ENCODE data around the gene TBC1D14.

Gene TBC1D14

DNA sequence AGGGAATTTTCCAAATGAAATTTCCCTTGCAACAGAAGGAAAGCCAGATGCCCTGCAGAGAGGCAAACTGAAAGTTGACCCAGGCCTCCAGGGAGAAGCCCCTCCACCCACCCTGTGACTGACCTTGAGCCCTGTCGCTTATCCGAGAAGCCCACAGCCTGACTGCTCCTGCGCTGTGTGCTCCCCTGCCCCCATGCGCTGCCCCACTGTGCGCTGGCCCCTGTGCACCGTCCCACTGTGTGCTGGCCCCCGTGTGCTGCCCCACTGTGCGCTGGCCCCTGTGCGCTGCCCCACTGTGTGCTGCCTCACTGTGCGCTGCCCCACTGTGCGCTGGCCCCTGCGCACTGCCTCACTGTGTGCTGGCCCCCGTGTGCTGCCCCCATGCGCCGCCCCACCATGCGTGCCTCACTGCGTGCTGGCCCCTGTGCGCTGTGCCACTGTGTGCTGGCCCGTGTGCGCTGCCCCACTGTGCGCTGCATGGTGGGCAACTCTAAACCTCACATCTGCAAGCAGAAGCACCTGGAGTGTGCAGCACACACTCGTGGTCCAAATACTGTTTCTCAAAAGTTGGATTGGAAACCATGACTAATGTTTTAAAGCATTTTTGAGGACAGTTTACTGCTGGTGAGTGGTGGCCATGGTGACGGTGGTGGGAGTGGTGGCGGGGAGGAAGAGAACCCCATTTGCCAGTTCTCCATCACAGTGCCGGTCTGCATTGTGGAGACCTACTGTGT lies 166.5 kb downstream of the TBC1D14 start:
- no peaks in the 10 kb centered on the region for H3K27me3 ChIP-seq (ENCODE audit: low read length)
- H3K9ac ChIP-seq (ENCODE audit: low read length): no peak overlapping the region
- no peaks in the 10 kb centered on the region for H3K36me3 ChIP-seq (ENCODE audit: low read length)
- H3K27ac ChIP-seq (ENCODE audit: low read depth, low read length): no peak overlapping the region
- H3K4me3 ChIP-seq (ENCODE audit: insufficient read depth, low read length, poor library complexity, severe bottlenecking): no peak overlapping the region
- no peaks in the 10 kb centered on the region for H3F3A ChIP-seq (ENCODE audit: insufficient read depth)
- no peak overlapping the region for H2AFZ ChIP-seq (ENCODE audit: low read depth, low read length, severe bottlenecking)
- no peaks in the 10 kb centered on the region for H3K9me3 ChIP-seq (ENCODE audit: insufficient read depth, low read length)
- H3K79me2 ChIP-seq (ENCODE audit: insufficient read depth, low read length): no peaks in the 10 kb centered on the region
- TF ChIP-seq EZH2phosphoT487 (conservative IDR thresholded peaks at IDR 0.05; ENCODE audit: low read length): no peak
- TF ChIP-seq, protein P1, sequence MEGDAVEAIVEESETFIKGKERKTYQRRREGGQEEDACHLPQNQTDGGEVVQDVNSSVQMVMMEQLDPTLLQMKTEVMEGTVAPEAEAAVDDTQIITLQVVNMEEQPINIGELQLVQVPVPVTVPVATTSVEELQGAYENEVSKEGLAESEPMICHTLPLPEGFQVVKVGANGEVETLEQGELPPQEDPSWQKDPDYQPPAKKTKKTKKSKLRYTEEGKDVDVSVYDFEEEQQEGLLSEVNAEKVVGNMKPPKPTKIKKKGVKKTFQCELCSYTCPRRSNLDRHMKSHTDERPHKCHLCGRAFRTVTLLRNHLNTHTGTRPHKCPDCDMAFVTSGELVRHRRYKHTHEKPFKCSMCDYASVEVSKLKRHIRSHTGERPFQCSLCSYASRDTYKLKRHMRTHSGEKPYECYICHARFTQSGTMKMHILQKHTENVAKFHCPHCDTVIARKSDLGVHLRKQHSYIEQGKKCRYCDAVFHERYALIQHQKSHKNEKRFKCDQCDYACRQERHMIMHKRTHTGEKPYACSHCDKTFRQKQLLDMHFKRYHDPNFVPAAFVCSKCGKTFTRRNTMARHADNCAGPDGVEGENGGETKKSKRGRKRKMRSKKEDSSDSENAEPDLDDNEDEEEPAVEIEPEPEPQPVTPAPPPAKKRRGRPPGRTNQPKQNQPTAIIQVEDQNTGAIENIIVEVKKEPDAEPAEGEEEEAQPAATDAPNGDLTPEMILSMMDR (IDR thresholded peaks at IDR 0.05; ENCODE audit: insufficient read depth, low read length, poor library complexity, severe bottlenecking): no peak
- H4K20me1 ChIP-seq (ENCODE audit: low read depth, low read length): no peaks in the 10 kb centered on the region
- H3K4me2 ChIP-seq (ENCODE audit: low read depth, low read length, poor library complexity, severe bottlenecking): no peak overlapping the region
- H3K9me2 ChIP-seq (replicated peaks; ENCODE audit: insufficient read depth, low read length): no peaks in the 10 kb centered on the region

DNA sequence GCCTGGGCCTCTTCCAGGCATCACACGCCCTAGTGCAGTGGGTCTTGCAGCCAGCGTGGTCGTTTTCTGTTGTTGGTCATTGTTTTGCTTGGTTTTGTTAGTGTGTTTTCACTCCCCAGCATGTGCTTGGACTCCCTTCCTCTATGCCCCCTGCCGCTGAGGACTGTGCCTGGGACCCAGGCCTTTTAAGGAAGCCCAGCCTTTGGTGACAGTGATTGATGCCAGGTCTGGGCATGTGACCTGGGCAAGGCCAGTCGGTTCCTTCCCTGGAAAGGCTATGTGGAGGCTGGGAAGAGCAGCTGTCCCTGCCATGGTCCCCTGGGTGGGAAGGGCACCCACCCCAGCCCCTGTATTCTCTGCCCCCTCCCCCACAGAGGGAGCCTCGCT lies 167.1 kb downstream of the TBC1D14 start:
- Histone ChIP-seq H3K9me2 (replicated peaks; ENCODE audit: insufficient read depth, low read length) (no peaks in the 10 kb centered on the region), H3F3A (ENCODE audit: insufficient read depth) (no peaks in the 10 kb centered on the region), H3K4me3 (ENCODE audit: insufficient read depth, low read length, poor library complexity, severe bottlenecking) (no peak overlapping the region), H3K4me2 (ENCODE audit: low read depth, low read length, poor library complexity, severe bottlenecking) (no peak overlapping the region), H3K27me3 (ENCODE audit: low read length) (no peaks in the 10 kb centered on the region), H3K79me2 (ENCODE audit: insufficient read depth, low read length) (no peaks in the 10 kb centered on the region), H3K36me3 (ENCODE audit: low read length) (no peaks in the 10 kb centered on the region), H3K9me3 (ENCODE audit: insufficient read depth, low read length) (no peaks in the 10 kb centered on the region), H4K20me1 (ENCODE audit: low read depth, low read length) (no peaks in the 10 kb centered on the region), H3K9ac (ENCODE audit: low read length) (no peak overlapping the region), H3K27ac (ENCODE audit: low read depth, low read length) (no peak overlapping the region), H2AFZ (ENCODE audit: low read depth, low read length, severe bottlenecking) (no peak overlapping the region)
- TF ChIP-seq, protein P1 (IDR thresholded peaks at IDR 0.05; ENCODE audit: insufficient read depth, low read length, poor library complexity, severe bottlenecking): no peak
- no peak for TF ChIP-seq EZH2phosphoT487 (conservative IDR thresholded peaks at IDR 0.05; ENCODE audit: low read length)

DNA sequence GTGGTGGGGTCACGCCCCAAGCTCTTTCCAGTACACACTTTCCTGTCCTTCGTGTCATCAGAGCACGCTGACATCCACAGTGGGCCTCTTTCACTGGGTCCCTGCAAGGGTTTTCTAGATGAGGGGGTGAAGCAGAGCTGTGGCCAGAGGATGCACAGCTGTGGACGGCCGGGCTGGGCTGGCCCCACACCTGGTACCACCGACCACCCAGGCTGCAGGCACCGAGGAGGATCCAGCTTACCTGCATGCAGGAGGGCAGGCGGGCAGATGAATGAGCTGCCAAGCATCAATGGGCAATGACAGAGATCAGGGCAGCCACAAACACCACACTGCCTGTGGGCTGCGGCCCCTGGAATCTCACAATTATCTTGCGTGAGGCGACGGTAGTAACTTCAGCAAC lies 167.7 kb downstream of the TBC1D14 start:
- no peaks in the 10 kb centered on the region for H4K20me1 ChIP-seq (ENCODE audit: low read depth, low read length)
- H3K9ac ChIP-seq (ENCODE audit: low read length): no peak overlapping the region
- H3K4me2 ChIP-seq (ENCODE audit: low read depth, low read length, poor library complexity, severe bottlenecking): no peak overlapping the region
- H3K79me2 ChIP-seq (ENCODE audit: insufficient read depth, low read length): no peaks in the 10 kb centered on the region
- no peak overlapping the region for H2AFZ ChIP-seq (ENCODE audit: low read depth, low read length, severe bottlenecking)
- H3K36me3 ChIP-seq (ENCODE audit: low read length): no peaks in the 10 kb centered on the region
- no peak overlapping the region for H3K4me3 ChIP-seq (ENCODE audit: insufficient read depth, low read length, poor library complexity, severe bottlenecking)
- no peaks in the 10 kb centered on the region for H3K27me3 ChIP-seq (ENCODE audit: low read length)
- no peaks in the 10 kb centered on the region for H3K9me3 ChIP-seq (ENCODE audit: insufficient read depth, low read length)
- no peak overlapping the region for H3K27ac ChIP-seq (ENCODE audit: low read depth, low read length)
- H3K9me2 ChIP-seq (replicated peaks; ENCODE audit: insufficient read depth, low read length): no peaks in the 10 kb centered on the region
- TF ChIP-seq, protein P1 (IDR thresholded peaks at IDR 0.05; ENCODE audit: insufficient read depth, low read length, poor library complexity, severe bottlenecking): no peak
- TF ChIP-seq EZH2phosphoT487 (conservative IDR thresholded peaks at IDR 0.05; ENCODE audit: low read length): no peak
- H3F3A ChIP-seq (ENCODE audit: insufficient read depth): no peaks in the 10 kb centered on the region

Measured in SU-DHL-6 (cell line).